ENCODE measurements around the gene MRC1.
"Not testable (repeated sequence)": the region's sequence is repeated elsewhere in the genome, so short reads cannot be mapped to it uniquely, and the experiment has no call there.

MRC1 gene

GRCh38 chr10:17907641-17908040, 98.5 kb downstream of the MRC1 start:
- no peaks in the 10 kb centered on the region for H3K27me3 ChIP-seq (ENCODE audit: low read depth, low read length)
- H3K36me3 ChIP-seq (ENCODE audit: control insufficient read depth in 1 of 2, insufficient read depth in 2 of 2, low read length in 2 of 2): no peaks in the 10 kb centered on the region
- peaks cover 0 to 5% of the 10 kb centered on the region in 2 donors for H3K4me1 ChIP-seq (ENCODE audit: control insufficient read depth in 1 of 2, insufficient read depth in 2 of 2, low read length in 2 of 2)

DNA sequence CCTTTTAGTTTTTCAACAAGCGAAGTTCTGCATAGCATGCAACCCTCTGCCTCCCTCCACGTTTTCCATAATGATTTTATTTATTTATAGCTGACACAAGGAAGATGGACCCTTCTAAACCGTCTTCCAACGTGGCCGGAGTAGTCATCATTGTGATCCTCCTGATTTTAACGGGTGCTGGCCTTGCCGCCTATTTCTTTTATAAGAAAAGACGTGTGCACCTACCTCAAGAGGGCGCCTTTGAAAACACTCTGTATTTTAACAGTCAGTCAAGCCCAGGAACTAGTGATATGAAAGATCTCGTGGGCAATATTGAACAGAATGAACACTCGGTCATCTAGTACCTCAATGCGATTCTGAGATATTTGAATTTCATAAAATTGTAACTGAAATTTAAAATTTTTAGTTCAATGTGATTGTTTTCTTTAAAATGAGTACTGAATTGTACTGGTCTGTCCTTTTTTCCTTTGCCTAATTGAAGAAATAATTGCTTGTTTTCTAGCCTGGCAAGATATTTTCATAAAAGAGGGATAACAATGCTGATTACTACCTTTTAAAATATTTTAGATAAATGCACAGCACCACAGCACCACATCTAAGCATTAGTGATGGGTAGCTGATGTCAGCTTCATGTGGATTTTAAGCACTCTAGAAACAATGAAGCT, 101.1 kb downstream of the MRC1 start:
- H3K4me1 ChIP-seq (ENCODE audit: control insufficient read depth in 1 of 2, insufficient read depth in 2 of 2, low read length in 2 of 2): peaks cover 0 to 5% of the 10 kb centered on the region in 2 donors
- H3K27ac ChIP-seq (ENCODE audit: low read length): no peak overlapping the region
- no peaks in the 10 kb centered on the region for H3K9me3 ChIP-seq (ENCODE audit: control insufficient read depth in 1 of 2, low read length in 2 of 2)
- no peak overlapping the region for H3K4me3 ChIP-seq (ENCODE audit: low read depth in 1 of 2, low read length in 2 of 2)
- H3K36me3 ChIP-seq (ENCODE audit: control insufficient read depth in 1 of 2, insufficient read depth in 2 of 2, low read length in 2 of 2): no peaks in the 10 kb centered on the region
- no peaks in the 10 kb centered on the region for H3K27me3 ChIP-seq (ENCODE audit: low read depth, low read length)

More at GRCh38 chr10:17907641-17908040, 98.5 kb downstream of the MRC1 start:
- no peak overlapping the region for H3K4me3 ChIP-seq (ENCODE audit: low read depth in 1 of 2, low read length in 2 of 2)
- no peak overlapping the region for H3K27ac ChIP-seq (ENCODE audit: low read length)
- H3K9me3 ChIP-seq (ENCODE audit: control insufficient read depth in 1 of 2, low read length in 2 of 2): no peaks in the 10 kb centered on the region

GRCh38 chr10:17912754-17913153, 103.6 kb downstream of the MRC1 start:
- H3K4me1 ChIP-seq (ENCODE audit: control insufficient read depth in 1 of 2, insufficient read depth in 2 of 2, low read length in 2 of 2): peaks cover 0 to 5% of the 10 kb centered on the region in 2 donors
- no peaks in the 10 kb centered on the region for H3K9me3 ChIP-seq (ENCODE audit: control insufficient read depth in 1 of 2, low read length in 2 of 2)
- no peak overlapping the region for H3K4me3 ChIP-seq (ENCODE audit: low read depth in 1 of 2, low read length in 2 of 2)
- no peaks in the 10 kb centered on the region for H3K27me3 ChIP-seq (ENCODE audit: low read depth, low read length)
- H3K36me3 ChIP-seq (ENCODE audit: control insufficient read depth in 1 of 2, insufficient read depth in 2 of 2, low read length in 2 of 2): no peaks in the 10 kb centered on the region
- no peak overlapping the region for H3K27ac ChIP-seq (ENCODE audit: low read length)

GRCh38 chr10:17913604-17914003, 104.5 kb downstream of the MRC1 start:
- Histone ChIP-seq H3K27ac (ENCODE audit: low read length) (no peak overlapping the region), H3K36me3 (ENCODE audit: control insufficient read depth in 1 of 2, insufficient read depth in 2 of 2, low read length in 2 of 2) (no peaks in the 10 kb centered on the region), H3K4me3 (ENCODE audit: low read depth in 1 of 2, low read length in 2 of 2) (no peak overlapping the region), H3K27me3 (ENCODE audit: low read depth, low read length) (no peaks in the 10 kb centered on the region), H3K4me1 (ENCODE audit: control insufficient read depth in 1 of 2, insufficient read depth in 2 of 2, low read length in 2 of 2) (peaks cover 0 to 5% of the 10 kb centered on the region in 2 donors), H3K9me3 (ENCODE audit: control insufficient read depth in 1 of 2, low read length in 2 of 2) (no peaks in the 10 kb centered on the region)

DNA sequence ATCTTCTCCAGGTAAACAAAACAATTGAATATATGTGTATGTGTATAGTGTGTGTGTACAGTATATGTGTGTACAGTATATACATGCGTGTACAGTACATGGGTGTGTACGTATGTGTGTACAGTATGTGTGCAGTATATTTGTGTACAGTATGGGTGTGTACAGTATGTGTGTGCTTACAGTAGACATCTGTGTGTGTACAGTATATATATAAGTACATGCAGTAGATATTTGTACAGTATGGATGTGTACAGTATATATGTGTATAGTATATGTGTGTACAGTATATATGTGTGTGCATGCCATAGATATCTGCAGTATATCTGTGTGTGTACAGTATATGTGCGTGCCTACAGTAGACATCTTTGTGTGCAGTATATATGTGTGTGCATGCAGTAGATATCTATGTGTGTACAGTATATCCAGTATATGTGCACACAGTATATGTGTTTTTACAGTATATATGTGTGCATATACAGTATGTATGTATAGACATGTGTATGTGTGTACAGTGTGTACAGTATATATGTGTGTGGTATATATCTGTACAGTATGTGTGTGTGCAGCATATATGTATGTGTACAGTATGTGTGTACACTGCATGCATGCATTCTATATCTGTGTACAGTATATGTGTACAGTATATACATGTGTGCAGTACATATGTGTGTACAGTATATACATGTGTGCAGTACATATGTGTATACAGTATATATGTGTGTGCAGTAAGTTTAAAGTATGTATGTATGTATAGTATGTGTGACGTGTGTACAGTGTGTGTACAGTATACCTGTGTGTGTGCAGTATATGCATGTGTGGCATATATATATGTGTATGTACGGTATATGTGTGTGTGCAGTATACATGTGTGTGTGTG, 105.3 kb downstream of the MRC1 start:
- Histone ChIP-seq H3K4me3 (ENCODE audit: low read depth in 1 of 2, low read length in 2 of 2) (no peak overlapping the region), H3K27ac (ENCODE audit: low read length) (no peak overlapping the region), H3K27me3 (ENCODE audit: low read depth, low read length) (no peaks in the 10 kb centered on the region), H3K9me3 (ENCODE audit: control insufficient read depth in 1 of 2, low read length in 2 of 2) (no peaks in the 10 kb centered on the region), H3K36me3 (ENCODE audit: control insufficient read depth in 1 of 2, insufficient read depth in 2 of 2, low read length in 2 of 2) (no peaks in the 10 kb centered on the region), H3K4me1 (ENCODE audit: control insufficient read depth in 1 of 2, insufficient read depth in 2 of 2, low read length in 2 of 2) (peaks cover 0 to 5% of the 10 kb centered on the region in 2 donors)

DNA sequence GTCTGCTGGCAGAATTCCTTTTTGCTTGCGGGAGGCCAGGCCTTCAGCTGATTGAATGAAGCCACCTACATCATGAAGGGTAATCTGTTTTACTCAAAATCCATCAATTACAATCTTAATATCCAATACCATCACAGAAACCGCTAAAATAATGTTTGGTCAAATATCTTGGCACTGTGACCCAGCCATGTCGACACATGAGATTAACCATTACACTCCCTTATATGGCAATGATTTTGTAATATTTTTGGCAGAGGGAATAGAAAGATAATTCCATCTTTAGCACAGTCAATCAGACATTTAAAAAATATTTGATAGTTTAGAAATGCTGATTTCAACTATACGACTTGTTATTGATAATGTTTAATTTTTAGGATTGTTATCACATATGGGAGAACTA, 106.0 kb downstream of the MRC1 start:
- peaks cover 0 to 5% of the 10 kb centered on the region in 2 donors for H3K4me1 ChIP-seq (ENCODE audit: control insufficient read depth in 1 of 2, insufficient read depth in 2 of 2, low read length in 2 of 2)

GRCh38 chr10:17918187-17918903, 109.2 kb downstream of the MRC1 start:
- Histone ChIP-seq H3K9me3 (ENCODE audit: control insufficient read depth in 1 of 2, low read length in 2 of 2) (no peaks in the 10 kb centered on the region), H3K4me3 (ENCODE audit: low read depth in 1 of 2, low read length in 2 of 2) (no peak overlapping the region), H3K4me1 (ENCODE audit: control insufficient read depth in 1 of 2, insufficient read depth in 2 of 2, low read length in 2 of 2) (no peaks in the 10 kb centered on the region), H3K27ac (ENCODE audit: low read length) (no peak overlapping the region), H3K27me3 (ENCODE audit: low read depth, low read length) (no peaks in the 10 kb centered on the region), H3K36me3 (ENCODE audit: control insufficient read depth in 1 of 2, insufficient read depth in 2 of 2, low read length in 2 of 2) (no peaks in the 10 kb centered on the region)

More for the DNA sequence above, 106.0 kb downstream of the MRC1 start:
- Histone ChIP-seq H3K9me3 (ENCODE audit: control insufficient read depth in 1 of 2, low read length in 2 of 2) (no peaks in the 10 kb centered on the region), H3K27ac (ENCODE audit: low read length) (no peak overlapping the region), H3K4me3 (ENCODE audit: low read depth in 1 of 2, low read length in 2 of 2) (no peak overlapping the region), H3K36me3 (ENCODE audit: control insufficient read depth in 1 of 2, insufficient read depth in 2 of 2, low read length in 2 of 2) (no peaks in the 10 kb centered on the region), H3K27me3 (ENCODE audit: low read depth, low read length) (no peaks in the 10 kb centered on the region)

DNA sequence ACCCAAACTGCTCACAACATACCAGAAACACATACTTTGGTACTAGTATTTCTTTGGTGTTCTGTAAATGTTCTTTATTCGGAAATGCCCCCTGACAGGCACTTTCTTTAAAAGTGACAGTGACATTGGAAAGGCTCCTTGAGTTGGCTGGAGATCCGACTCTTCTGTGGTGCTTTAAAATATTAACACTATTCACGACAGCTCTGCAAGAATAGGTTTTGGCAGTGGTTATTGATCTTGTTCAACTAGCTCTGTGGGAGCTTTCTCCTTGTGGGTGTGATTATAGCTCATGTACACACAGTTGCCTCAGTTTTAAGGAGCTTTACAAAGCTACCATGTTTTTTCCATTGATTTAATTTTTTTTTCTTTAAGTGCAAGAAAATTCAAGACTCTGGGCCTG, 112.2 kb downstream of the MRC1 start:
- Histone ChIP-seq H3K4me3 (ENCODE audit: low read depth in 1 of 2, low read length in 2 of 2) (no peak overlapping the region), H3K27ac (ENCODE audit: low read length) (no peak overlapping the region), H3K4me1 (ENCODE audit: control insufficient read depth in 1 of 2, insufficient read depth in 2 of 2, low read length in 2 of 2) (no peaks in the 10 kb centered on the region), H3K27me3 (ENCODE audit: low read depth, low read length) (no peaks in the 10 kb centered on the region), H3K36me3 (ENCODE audit: control insufficient read depth in 1 of 2, insufficient read depth in 2 of 2, low read length in 2 of 2) (no peaks in the 10 kb centered on the region), H3K9me3 (ENCODE audit: control insufficient read depth in 1 of 2, low read length in 2 of 2) (no peaks in the 10 kb centered on the region)

GRCh38 chr10:17923728-17924127, 114.6 kb downstream of the MRC1 start:
- Histone ChIP-seq H3K27me3 (ENCODE audit: low read depth, low read length) (no peaks in the 10 kb centered on the region), H3K4me1 (ENCODE audit: control insufficient read depth in 1 of 2, insufficient read depth in 2 of 2, low read length in 2 of 2) (no peaks in the 10 kb centered on the region), H3K36me3 (ENCODE audit: control insufficient read depth in 1 of 2, insufficient read depth in 2 of 2, low read length in 2 of 2) (no peaks in the 10 kb centered on the region), H3K27ac (ENCODE audit: low read length) (no peak overlapping the region), H3K9me3 (ENCODE audit: control insufficient read depth in 1 of 2, low read length in 2 of 2) (no peaks in the 10 kb centered on the region), H3K4me3 (ENCODE audit: low read depth in 1 of 2, low read length in 2 of 2) (no peak overlapping the region)

- no peak overlapping the region for H3K4me3 ChIP-seq (ENCODE audit: low read depth in 1 of 2, low read length in 2 of 2)
- H3K27me3 ChIP-seq (ENCODE audit: low read depth, low read length): no peaks in the 10 kb centered on the region
- no peak overlapping the region for H3K27ac ChIP-seq (ENCODE audit: low read length)
- H3K4me1 ChIP-seq (ENCODE audit: control insufficient read depth in 1 of 2, insufficient read depth in 2 of 2, low read length in 2 of 2): no peaks in the 10 kb centered on the region
- H3K9me3 ChIP-seq (ENCODE audit: control insufficient read depth in 1 of 2, low read length in 2 of 2): no peaks in the 10 kb centered on the region
- no peaks in the 10 kb centered on the region for H3K36me3 ChIP-seq (ENCODE audit: control insufficient read depth in 1 of 2, insufficient read depth in 2 of 2, low read length in 2 of 2)
These were observed 134.0 kb downstream of the MRC1 start for GRCh38 chr10:17943033-17943745.

DNA sequence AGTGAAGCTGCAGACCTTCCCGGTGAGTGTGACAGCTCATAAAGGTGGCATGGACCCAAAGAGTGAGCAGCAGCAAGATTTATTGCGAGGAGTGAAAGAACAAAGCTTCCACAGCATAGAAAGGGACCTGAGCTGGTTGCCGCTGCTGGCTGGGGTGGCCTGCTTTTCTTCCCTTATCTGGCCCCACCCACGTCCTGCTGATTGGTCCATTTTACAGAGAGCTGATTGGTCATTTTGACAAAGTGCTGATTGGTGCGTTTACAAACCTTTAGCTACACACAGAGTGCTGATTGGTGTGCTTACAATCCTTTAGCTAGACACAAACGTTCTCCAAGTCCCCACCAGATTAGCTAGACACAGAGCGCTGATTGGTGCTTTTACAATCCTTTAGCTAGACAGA, 141.1 kb downstream of the MRC1 start:
- H3K4me3 ChIP-seq (ENCODE audit: low read depth in 1 of 2, low read length in 2 of 2); H3K9me3 ChIP-seq (ENCODE audit: control insufficient read depth in 1 of 2, low read length in 2 of 2); H3K27me3 ChIP-seq (ENCODE audit: low read depth, low read length); H3K36me3 ChIP-seq (ENCODE audit: control insufficient read depth in 1 of 2, insufficient read depth in 2 of 2, low read length in 2 of 2); H3K27ac ChIP-seq (ENCODE audit: low read length); H3K4me1 ChIP-seq (ENCODE audit: control insufficient read depth in 1 of 2, insufficient read depth in 2 of 2, low read length in 2 of 2): not testable (repeated sequence)
